Measurements from ENCODE around the gene KCNJ15. TPM values are rescaled to one million over a fixed set of nuclear protein-coding genes. Genes with fewer than 3 reads are reported as not detected.

Gene KCNJ15
- total RNA-seq, 1 donor: under 0.01 TPM

DNA sequence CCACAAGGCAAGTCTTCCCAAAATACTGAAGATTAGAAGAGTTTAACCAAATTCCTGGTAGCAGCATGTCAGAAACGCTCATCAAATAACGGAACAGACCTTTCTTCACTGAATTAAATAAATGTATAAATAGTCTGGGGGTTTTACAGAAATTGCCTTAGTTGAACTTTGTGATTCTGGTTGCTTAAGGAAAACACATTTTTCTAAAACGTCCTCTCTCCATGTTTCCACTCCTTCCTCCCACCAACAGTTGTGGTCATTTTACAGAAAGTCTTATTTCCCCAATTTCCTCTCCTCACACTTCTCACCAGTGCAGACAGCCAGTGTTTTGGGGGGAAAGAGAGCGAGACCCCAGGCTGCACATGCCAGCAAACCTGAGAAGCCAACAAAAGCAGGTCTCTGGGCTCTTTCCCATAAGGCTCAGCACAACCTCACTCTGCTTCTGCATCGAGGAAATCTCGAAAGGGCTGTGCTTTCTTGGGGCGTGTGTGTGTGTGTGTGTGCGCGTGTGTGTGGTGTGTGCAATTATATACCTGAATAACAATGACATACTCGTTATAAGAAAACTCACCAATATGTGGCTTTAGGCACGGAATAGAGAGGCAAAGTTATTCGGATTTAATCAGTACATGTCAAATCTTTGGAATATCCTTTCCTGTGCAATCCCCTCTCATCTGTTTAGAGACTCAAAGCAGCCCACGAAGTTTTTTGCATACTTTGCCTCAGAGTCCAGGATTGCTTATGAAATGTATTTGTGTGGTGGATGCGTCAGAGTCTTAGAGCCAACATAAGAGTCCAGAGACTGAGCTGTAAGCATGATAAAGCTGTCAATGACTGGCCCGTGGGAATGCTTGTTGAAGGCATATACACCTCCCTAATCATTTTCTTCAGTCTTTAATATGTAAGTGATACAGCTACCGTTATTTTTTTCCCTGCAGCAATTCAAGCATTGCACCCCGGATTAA is 2.0 kb downstream of the KCNJ15 start:
- DNase-seq (ENCODE audit: low read depth): peak; percentile 98
- TF ChIP-seq CTCF (IDR thresholded peaks at IDR 0.05; ENCODE audit: insufficient read depth, low read depth, low read length): no peak
- no peak overlapping the region for H3K4me3 ChIP-seq (ENCODE audit: low read depth, low read length)

DNA sequence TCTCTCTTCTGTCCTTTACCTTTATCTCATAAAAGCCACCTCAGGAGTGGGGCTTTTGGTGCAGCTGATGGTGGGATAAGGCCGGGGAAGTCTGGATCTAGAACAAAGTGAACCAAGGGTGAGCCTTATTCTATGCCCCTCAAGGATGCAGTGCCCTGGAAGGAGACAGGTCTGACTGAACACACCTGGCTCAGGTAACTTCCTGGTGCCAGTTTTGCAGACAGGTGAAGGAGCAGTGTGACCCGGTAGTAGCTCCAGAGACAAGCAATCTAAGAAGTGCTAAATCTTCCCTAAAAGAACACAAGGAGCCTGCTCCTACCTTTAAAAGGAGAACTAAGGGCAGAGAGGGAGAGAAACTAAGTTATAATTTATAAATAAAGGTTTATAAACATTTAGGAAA is 2.9 kb downstream of the KCNJ15 start:
- H3K4me3 ChIP-seq (ENCODE audit: low read depth, low read length): no peak overlapping the region
- TF ChIP-seq CTCF (IDR thresholded peaks at IDR 0.05; ENCODE audit: insufficient read depth, low read depth, low read length): no peak
- no peak for DNase-seq (ENCODE audit: low read depth)

DNA sequence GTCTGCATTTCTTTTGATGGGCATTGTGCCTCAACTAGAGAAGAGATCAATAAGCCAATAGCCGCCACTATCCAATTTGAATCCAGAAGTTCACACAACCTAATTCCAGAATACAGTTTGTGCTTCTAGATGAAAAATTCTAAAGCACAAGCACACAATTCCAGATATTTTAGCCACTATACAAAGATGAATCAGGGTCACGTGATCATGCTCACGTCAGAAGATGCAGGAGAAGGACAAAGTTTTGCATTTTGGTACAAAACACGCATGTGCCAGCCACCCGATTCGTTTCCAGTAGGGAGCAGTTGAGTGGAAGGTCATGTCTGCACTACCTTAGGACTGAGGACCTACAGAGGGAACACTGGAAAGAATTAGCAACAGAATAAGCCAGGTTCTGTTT is 3.6 kb downstream of the KCNJ15 start:
- no peak for TF ChIP-seq CTCF (IDR thresholded peaks at IDR 0.05; ENCODE audit: insufficient read depth, low read depth, low read length)
- DNase-seq (ENCODE audit: low read depth): no peak
- H3K4me3 ChIP-seq (ENCODE audit: low read depth, low read length): no peak overlapping the region

- no peak for TF ChIP-seq CTCF (IDR thresholded peaks at IDR 0.05; ENCODE audit: insufficient read depth, low read depth, low read length)
- H3K4me3 ChIP-seq (ENCODE audit: low read depth, low read length): no peak overlapping the region
- peak; percentile 23 for DNase-seq (ENCODE audit: low read depth)
Observed at GRCh38 chr21:38261851-38262250, 5.1 kb downstream of the KCNJ15 start.

GRCh38 chr21:38263493-38263892 is 6.7 kb downstream of the KCNJ15 start:
- DNase-seq (ENCODE audit: low read depth): no peak
- TF ChIP-seq CTCF (IDR thresholded peaks at IDR 0.05; ENCODE audit: insufficient read depth, low read depth, low read length): no peak
- no peak overlapping the region for H3K4me3 ChIP-seq (ENCODE audit: low read depth, low read length)

DNA sequence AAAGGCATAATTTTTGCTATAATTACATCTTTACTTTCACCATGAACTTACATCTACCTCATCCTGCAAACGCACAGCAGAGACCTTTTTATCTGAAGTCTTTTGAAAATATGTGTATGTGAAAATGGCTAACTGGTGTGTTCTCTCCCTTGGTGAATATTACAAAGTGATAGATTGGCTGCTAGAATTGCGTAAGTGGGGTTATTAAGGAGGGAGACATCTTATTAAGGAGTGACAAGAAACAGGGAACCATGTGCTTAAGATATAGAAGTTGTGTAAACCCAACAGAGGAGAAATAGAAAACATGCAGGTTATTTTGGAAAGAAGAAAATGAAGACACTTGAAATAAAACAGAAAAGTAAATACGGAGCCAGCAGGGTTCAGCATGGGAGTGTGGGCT is 7.8 kb downstream of the KCNJ15 start:
- peak; percentile 89 for DNase-seq (ENCODE audit: low read depth)
- no peak for TF ChIP-seq CTCF (IDR thresholded peaks at IDR 0.05; ENCODE audit: insufficient read depth, low read depth, low read length)
- H3K4me3 ChIP-seq (ENCODE audit: low read depth, low read length): no peak overlapping the region

All from fibroblast of villous mesenchyme (primary cell).